Activated T-cell treated with anti-CD3 and anti-CD28 coated beads for 1 hour (primary cell): ENCODE results near the gene SKAP1.
"Not testable (repeated sequence)": the region's sequence is repeated elsewhere in the genome, so short reads cannot be mapped to it uniquely, and the experiment has no call there.

Experiments
- DNase-seq: peaks from one replicate; pipeline ENCODE4 v3.0.0-alpha.2; 2020; ENCODE audit warnings: low read depth

Gene SKAP1

DNA sequence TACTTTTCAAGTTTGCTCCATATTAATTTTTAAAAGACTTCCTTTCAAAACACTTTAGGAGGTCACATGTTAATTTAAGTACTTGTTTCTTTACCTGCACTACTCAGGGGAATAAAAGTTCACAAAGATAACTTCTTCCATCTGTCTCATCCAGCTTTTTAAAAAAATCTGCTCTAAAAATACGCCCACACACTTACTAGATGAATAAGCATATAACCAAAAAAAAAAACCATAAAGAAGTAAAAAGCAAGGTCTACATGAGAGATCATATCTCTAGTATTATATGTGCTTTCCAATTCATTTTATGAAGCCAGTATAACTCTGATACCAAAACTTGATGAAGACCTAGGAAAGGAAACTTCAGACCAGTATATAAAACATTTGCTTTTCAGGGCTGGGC, 17.2 kb downstream of the SKAP1 start:
- DNase-seq = no peak

GRCh38 chr17:48410821-48411220, 19.2 kb downstream of the SKAP1 start:
- DNase-seq = not testable (repeated sequence)

- DNase-seq = no peak
Measured at GRCh38 chr17:48409607-48410006, 20.4 kb downstream of the SKAP1 start.

- DNase-seq = no peak
Measured at GRCh38 chr17:48406936-48407567, 23.0 kb downstream of the SKAP1 start.

DNA sequence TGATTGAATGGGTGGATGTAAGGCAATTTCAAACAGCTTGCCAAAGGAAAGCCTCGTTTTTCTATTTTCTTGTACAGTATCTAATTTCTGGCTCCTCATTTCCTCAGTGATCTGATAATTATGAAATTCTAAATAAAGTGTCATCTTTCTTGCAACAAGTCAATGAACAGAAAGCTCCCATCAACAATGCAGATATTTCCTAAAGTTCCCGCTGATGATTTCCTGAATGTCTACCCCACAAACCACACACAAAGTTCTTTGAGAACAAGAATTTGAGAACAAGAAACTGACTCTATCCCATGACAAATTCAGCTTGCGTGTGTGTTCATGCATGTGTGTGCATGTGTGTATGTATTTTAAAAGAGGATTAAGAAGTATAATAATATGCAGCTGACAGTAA, 35.2 kb downstream of the SKAP1 start:
- DNase-seq = no peak

- DNase-seq = no peak
Measured at GRCh38 chr17:48393283-48393682, 36.7 kb downstream of the SKAP1 start.

- DNase-seq = no peak
Measured at GRCh38 chr17:48392857-48393256, 37.2 kb downstream of the SKAP1 start.

- no peak for DNase-seq
Measured at GRCh38 chr17:48391444-48391843, 38.6 kb downstream of the SKAP1 start.

DNA sequence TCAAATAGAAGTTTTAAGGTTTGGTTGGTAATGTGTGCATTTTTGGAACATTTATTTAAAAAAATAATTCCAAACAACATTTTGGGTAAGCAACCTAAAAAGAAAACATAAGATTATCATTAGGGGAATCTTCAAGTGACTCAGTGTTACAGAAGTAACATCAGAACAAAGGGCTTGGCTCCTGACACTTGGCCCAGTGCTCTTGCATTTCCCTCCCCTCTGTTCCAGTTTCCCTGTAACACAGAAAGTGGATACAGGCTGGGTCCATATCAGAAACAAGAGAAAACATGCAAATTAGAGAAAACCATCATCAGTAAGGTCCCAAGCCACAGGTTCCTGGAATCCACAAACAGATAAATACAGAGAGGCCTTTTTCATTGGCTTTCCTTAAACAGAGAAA, 40.1 kb downstream of the SKAP1 start:
- no peak for DNase-seq

DNA sequence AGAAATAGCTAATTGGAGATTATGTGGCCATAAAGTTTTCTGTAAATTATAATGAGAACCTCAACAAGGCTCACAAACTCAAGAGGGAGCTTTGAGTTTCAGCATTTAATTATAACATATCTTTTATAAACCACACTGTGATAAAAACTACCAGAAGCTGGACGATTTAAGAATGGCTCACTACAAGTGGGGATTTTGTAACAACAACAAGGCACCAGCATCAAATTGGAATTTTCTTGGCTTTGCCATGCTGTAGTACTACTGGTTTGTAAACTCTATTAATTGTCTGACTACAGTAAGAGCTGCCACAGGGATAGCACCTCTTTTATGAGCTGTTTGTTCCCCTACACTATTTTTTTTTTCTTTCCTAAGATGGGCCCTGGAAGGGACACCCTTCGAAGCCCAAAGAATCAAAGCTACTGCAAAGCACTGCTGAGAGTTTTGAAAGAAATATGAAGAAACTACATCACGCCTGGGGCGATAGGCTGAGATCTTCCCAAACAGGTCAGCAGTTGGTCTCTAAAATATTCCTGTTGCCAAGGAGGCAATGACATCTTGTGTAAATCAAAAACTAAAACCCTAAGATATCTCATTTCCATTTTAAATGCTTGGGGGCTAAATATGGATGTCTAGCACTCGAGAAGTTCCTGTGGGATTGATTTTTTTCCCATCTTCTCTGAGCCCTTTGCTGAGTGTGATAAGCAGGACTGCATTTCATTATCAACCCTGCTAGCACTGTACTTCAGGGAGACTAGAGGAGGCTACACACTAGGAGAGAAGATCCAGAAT, 40.9 kb downstream of the SKAP1 start:
- no peak for DNase-seq

GRCh38 chr17:48386826-48387225, 43.2 kb downstream of the SKAP1 start:
- DNase-seq = no peak

GRCh38 chr17:48385319-48385718, 44.7 kb downstream of the SKAP1 start:
- no peak for DNase-seq

GRCh38 chr17:48384164-48384563, 45.9 kb downstream of the SKAP1 start:
- no peak for DNase-seq

GRCh38 chr17:48382989-48383388, 47.0 kb downstream of the SKAP1 start:
- DNase-seq = no peak

DNA sequence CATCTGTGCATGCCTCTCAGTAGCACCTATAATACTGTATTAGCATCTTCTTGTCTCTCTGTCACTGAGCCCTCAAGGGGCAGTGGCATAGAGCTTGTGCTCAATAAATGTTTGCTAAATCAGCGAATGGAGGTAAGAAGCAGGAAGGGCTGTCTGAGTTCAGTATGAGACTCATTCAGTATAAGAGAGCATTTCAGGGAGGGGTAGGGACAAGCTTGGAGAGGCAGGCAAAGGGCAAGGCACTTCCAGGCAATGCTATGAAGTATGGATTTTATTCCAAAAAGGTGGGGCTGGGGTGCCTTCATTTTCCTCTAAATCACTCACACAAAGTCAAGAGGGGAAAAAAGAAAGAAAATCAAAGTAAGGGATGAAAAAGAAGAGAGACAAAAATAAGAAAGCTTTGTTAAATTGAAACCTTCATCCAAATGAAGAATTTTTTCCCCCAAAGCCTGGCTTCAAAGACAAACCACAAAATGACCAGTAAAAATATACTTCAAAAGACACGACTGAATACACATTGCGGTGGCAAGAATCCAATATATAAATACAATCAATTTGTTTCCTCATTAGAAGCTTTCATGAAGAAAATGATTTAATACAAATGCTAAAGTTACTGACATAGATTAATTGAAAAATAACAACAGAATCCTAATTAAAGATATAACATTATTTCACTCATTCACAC, 51.2 kb downstream of the SKAP1 start:
- DNase-seq = no peak

DNA sequence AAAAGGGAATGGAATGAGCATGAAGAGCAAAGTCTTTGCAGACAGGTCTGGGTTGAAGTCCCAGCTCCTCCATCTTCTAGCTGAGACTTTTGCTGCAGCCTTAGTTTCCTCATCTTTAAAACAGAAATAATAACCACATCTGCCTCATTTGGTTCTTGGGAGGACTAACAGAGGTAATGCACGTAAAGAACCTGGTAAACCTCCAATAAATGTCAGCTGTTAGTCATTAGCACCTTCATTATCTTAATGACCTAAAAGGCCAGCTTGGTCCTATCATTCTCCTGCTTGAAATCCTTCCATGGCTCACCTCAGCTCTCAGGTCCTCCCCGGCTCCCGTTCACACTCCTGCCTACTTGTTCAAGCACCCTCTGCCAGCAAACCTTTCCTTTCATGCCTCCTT, 51.8 kb downstream of the SKAP1 start:
- DNase-seq = no peak

GRCh38 chr17:48376682-48377325, 53.2 kb downstream of the SKAP1 start:
- no peak for DNase-seq

DNA sequence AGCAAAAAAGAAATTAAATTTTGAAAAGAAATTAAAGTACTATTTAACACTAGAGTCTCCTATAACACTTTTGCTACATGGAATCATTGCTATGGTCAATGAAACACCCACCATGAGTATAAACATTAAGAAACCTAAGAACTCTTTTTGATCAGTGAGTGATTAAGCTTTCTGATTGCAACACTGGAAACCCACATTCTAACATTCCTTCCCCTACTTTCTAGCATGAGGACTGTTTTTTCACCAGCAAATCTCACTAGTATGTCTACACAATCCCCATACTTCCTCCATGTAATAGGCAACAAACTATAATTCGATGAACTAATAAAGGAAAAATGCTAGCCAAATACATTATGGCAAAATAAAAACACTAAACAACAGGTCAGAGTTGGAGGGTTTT, 54.7 kb downstream of the SKAP1 start:
- no peak for DNase-seq

GRCh38 chr17:48374650-48375230, 55.3 kb downstream of the SKAP1 start:
- DNase-seq = no peak

DNA sequence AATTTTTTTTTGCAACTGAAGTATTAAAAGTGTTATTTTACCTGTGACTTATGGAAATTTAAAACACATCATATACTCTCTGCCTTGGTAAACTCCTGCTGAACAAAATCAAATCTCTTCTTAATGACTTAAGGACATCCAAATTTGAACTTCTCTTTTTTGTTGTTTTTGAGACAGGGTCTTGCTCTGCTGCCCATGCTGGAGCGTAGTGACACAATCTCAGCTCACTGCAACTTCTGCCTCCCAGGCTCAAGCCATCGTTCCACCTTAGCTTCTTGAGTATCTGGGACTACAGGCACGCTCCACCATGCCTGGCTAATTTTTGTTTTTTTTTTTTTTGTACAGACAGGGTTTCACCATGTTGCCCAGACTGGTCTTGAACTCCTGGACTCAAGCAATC, 56.1 kb downstream of the SKAP1 start:
- DNase-seq = no peak

DNA sequence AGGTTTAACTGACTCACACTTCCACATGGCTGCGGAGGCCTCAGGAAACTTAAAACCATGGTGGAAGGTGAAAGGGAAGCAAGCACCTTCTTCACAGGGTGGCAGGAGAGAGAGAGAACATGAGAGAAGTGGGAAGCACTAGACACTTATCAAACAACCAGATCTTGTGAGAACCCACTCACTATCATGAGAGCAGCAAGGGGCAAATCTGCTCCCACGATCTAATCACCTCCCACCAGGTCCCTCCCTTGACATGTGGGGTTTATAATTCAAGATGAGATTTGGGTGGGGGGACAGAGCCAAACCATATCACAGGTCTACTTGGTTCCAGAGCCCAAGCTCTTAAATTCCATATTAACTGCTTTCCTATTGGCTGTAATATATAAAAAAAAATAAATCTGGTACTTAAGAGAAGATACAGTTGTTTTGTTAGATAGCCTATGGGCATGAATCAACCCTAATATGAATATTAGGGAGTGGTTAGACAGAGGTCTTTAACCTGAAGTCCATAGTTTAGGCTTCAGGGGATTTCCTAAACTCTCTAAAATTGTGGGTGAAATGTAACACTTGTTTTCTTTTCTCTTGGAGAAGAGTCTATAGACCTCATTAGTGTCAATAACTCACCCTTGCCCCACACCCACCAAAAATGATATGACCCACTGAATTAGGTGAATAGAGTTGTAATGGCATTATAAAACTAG, 56.7 kb downstream of the SKAP1 start:
- DNase-seq = no peak

GRCh38 chr17:48368967-48369366, 61.0 kb downstream of the SKAP1 start:
- not testable (repeated sequence) for DNase-seq
